ENCODE results near the gene TENM3.

TENM3 gene

DNA sequence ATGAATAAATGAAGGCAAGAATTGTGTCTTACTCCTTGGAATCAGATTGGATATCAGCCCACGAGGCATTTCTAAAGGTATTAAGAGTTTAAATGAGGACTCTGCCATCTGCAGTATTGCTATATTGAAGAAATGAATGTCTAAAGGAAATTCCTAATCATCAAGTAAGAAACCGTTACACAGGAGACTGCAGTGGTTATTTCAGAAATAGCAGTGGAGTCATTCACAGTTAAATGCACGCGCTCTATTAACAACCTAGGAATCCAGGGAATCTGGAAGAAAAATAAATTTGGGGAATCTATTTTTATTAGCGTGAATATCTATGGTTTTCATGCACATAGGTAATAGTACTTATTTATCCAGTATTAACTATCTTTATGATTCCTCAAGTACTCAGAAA is 334.2 kb downstream of the TENM3 start:
- no peak for DNase-seq

DNA sequence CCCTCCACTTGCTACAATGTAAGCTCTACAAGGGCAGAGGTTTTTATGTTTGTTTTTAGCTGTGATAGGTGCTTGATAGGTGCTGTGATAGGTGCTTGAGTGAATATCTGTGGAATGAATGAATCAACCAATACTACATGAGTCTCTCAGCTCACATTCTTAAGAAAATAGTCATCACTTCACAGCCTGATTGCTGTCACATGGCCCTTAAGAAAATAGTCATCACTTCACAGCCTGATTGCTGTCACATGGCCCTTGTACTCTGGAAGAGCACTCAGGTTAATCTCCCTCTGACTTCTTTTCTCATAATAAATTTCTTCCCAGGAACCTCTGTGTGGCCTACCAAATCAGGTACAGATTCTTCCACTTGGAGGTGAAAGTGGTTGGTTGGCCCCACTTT is 335.2 kb downstream of the TENM3 start:
- peak; percentile 68 for DNase-seq

DNA sequence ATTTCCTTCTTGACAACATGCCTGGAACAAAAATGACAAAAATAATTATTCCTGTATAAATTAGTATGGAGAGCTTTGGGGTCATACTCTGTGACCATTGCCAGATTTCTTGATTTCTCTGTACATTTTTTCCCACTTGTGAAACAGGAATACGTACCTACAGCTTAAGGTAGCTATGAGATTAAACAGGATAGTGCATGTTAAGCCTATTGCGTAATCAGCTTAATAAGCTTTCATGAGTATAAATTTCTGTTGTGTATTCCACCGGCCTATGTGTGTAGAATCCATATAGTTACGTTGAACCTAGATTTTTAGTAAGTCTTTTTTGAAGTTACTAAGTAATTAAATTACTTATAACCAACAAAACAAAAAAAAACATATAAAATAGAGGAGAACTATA is 339.0 kb downstream of the TENM3 start:
- DNase-seq = no peak

DNA sequence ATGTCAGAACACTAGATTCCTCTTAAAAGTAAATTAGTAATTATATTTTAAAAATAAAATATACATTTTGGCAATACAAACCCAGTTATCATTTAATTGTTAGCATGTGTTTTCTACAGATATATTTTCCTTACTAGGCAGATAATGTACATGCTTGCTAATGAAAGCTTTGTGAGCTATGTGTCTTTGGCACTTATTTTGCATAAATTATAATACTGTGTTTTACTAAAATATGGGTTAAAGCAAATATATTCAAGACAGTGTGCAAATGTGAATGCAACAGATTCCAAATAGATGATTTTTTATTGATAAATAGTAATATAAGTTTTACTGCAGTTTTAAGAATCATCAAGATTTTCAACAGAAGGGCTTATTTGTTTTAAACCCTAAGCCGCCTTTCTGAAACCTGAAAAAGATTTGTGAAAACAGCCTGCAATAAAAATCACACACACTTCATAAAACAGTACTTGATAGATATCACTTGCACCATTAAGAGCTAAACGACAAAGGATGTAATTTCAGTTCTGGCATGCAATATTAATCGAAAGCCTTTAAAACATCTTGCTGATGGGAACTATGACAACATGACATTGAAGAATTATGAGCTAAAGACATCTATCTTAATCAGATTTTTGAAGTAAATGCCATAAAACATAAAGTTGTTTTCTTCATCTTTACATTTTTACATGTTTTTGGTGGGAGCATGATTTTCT is 340.7 kb downstream of the TENM3 start:
- DNase-seq = no peak

DNA sequence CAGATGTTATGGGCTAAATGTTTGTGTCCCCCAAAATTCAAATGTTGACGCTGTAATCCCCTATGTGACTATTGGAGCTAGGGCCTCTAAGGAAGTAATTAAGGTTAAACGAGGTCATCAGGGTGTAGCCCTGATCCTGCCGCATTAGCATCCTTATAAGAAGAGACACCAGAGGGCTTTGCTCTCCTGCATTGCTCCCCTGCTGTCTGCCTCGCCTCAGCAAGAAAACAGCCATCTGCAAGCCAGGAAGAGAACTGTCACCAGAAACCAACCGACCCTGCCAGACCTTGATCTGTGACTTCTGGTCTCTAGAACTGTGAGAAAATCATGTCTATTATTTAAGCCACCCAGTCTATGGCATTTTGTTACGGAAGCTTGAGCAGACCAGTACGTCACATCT is 342.1 kb downstream of the TENM3 start:
- no peak for DNase-seq

DNA sequence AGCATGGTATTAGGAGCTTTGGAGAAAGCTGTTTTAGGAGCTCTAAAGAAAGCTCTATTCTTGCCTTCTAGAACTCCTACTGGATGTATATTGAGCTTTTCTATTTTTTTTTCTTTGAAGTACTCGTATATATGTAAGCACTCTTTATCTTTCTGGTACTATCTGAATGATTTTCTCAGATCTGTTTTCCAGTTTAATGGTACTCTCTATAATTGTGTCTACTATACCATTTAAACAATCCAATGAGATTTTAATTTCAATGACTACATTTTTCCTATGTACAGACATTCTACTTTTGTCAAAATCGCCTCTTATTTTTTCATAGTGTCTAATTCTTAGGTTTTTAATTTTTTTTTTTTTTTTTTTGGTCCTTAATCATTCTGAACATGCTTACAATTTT is 345.9 kb downstream of the TENM3 start:
- no peak for DNase-seq

DNA sequence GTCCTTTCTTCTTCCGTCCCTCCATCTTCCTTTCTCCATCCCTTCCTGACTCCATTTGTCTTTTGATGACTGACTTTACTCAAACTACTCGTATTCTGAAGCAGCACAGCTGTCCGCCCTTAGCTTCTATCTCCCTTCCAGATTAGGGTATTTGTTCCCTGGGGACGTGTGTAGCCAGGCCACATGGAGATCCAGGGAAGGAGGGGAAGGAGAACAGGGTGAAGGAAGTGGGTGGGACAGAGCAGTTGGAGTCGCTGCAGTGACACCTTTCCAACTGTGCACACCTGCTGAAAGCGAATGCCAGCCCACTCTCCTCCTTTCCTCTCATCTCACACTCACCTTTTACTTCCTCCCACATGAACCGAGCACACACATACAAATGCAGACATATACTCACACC is 350.2 kb downstream of the TENM3 start:
- no peak for DNase-seq

DNA sequence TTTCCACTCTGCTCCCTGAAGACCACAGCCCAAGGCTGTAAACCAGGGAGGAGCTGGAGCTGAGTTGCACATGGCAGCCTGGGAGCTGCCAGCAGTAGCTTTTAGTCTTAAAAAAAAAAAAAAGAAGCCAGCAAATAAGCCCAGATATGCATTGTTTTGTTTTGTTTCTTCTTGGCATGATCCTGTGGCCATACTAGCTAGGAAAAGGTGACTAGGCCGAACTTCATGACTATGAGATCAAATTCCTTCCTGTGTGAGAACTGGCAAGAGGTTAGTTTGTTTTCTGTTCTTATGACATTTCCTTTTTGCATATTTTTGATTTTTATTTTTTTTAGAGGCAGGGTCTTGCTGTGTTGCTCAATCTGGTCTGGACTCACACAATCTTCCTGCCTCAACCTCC is 350.7 kb downstream of the TENM3 start:
- no peak for DNase-seq

DNA sequence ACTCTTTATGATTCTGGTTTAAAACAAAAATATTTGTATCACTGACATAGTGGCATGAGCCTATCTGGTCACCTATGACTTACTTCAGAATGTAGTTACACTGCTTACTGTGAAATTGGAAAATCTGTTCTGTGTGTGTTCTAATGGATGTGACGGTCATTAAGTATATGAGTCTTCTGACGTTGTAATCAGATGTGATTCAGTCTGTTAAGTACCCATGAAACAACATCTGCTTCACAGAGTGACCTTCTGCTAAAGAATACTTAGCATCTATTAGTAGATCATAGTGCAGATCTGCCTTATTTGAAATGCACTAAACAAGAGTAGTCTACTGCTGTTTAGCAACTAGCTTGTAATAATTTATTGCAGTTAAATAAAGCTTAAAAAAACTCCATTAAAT is 356.9 kb downstream of the TENM3 start:
- DNase-seq = peak; percentile 17

DNA sequence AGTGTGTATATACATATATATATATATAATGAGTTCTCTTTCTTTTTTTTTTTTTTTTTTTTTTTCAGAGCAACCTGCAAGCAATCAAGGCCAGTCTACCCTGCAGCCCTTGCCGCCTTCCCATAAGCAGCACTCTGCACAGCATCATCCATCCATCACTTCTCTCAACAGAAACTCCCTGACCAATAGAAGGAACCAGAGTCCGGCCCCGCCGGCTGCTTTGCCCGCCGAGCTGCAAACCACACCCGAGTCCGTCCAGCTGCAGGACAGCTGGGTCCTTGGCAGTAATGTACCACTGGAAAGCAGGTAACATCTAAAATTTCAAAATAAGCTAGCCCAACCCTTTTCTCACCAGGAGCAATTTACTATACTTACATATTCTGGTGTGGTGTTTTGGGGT is 357.7 kb downstream of the TENM3 start:
- DNase-seq = no peak

DNA sequence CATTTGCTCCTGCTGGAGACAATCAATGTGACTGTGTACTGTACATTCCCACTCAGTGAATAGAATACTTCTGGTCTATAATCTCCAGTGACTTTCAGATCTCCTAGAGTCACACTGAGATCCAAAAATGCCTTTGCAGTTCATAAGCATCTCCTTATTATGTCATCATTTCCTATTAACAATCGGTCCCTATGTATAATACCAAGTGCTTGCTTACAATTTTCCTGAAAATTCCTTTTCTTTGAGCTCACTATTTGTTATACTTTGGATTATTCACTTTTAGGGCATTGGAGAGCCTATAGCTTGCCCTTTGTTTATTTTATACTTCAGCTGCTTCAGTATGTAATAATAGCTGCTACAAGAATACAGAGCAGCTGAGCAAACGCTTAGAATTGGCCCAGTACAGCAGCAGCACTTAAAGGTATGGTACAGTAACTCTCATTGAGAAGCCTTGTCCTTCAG is 361.0 kb downstream of the TENM3 start:
- DNase-seq = peak; percentile 74

DNA sequence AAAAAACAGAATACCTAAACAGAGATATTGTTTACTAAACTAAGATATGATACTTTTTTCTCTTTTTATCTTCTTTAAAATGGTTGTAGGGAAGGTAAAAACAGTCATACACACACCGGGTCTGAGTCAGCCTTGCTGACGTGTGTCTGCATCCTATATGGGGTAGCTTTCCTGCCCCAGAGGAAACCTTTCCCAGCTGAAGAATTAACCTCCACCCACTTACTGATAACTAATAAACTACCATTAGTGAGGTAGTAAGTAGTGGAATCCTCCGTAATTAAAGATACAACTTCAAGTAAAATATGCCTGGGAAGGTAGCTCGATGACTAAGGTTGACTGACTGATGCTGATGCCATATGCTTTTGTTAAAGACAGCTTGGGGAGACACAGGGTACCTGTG is 361.8 kb downstream of the TENM3 start:
- DNase-seq = peak; percentile 29

DNA sequence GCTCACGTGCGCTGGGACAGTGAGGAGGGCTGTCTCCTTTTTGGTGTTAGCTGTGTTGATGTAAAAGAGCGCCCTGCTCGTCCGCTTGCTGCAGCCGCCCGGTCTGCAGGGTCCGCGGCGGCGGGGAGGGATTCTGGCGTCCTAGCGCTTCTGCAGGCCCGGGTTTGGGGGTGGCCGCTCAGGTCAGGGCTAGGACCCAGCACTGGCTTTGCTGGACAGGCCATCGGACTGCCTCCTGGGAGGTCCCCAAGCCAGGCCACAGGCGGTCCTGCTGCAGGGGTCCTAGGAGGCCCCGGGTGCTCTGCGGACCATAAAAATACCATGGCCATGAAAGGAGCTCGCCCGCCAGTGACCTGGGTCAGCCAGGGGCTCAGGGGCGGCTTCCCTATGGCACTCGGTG is 365.3 kb downstream of the TENM3 start:
- no peak for DNase-seq

DNA sequence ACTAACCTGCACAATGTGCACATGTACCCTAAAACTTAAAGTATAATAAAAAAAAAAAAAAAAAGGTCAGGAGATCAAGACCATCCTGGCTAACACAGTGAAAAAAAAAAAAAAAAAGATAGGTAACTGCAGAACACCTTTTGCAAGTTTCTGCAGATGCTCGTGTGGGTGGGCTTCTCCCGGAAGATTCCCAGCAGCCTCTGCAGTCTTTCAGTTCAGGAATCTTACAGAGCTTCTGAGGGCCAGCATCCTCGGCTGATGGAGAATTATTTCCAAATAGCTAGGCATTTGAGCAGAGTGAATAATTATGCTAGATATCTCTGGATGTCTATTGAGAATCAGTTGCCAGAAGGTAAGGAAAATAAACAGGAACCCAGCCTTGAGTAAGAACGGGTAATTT is 373.3 kb downstream of the TENM3 start:
- DNase-seq = no peak

DNA sequence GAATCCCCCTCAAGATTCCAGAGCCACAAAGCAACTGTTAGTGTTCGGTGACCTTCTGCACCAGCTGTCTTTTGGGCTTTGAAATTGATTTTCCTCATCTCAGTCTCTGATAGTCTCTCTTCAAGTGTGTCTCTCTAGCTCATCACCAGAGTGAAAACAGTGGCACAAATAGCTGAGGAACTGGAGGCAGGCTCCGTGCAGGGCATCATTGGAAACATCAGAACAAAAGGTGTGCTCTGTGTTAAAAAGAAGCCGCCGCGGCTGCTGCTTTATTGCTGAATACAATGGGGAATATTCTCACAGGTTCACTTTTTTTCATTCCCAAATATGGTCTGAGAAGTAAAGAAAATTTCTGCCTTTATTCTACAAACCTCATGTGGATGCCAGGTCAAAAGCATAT is 376.5 kb downstream of the TENM3 start:
- DNase-seq = no peak

DNA sequence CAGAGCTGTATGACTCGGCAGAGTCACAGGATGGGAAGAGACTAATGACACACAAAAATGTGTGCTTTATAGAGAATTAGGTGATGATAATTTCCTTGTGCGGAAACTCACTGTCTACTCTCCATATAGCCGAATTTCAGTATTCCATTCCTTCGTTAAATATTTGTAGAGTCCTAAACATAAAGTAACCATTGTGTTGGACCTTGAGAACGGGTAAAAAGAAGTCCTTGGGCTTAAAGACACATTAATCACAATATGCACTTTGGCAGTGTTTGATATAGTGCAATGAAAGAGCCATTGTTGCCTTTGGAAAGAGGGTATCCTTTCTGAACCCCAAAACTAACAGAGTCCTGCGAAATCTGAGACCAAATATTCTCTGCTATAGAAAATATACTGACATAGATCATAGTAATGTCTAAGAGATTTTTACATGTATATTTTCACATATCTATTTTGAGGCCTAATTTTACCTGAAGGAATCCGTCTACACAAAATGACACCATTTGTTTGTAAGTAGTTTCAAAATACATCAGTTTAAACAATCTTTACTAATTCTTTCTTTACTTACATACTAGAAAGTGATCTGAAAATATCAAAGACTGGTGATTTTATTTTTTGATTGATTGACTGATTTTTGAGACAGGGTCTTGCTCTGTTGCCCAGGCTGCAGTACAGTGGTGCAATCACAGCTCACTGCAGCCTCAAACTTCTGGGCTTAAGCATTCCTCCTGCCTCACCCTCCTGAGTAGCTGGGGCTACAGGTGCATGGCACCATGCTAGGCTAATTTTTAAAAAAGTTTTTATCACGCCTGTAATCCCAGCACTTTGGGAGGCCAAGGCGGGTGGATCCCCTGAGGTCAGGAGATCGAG is 377.1 kb downstream of the TENM3 start:
- DNase-seq = no peak

DNA sequence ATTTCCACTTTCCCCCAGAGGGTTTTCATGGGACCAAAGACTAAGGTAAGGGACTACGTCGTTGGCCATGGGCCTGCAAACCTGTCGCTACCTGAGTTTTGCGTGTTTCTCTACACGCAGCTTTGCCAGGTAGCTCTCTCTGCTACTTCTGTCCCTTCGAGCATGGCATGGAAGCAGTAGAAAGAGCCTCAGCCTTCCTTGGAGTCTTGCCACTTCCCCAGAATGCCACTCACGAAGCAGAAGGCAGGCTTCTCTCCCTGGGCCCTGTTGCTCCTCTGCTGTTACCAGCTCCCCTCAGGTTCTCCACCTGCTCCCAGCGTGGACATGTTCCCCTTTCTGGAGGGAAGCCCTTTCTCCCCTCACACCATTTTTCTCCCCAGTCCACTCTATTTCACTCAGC is 381.1 kb downstream of the TENM3 start:
- no peak for DNase-seq

DNA sequence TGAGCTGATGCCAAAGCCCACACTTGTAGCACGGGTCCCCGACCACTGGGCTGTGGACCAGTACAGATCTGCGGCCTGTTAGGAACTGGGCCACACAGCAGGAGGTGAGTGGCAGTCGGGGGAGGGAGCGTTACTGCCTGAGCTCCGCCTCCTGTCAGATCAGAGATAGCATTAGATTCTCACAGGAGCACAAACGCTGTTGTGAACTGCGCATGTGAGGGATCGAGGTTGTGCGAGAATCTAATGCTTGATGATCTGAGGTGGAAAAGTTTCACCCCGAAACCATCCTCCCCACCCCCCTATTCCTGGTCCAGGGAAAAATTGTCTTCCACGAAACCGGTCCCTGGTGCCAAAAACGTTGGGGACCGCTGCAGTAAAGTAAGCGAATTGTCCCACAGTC is 382.0 kb downstream of the TENM3 start:
- no peak for DNase-seq

DNA sequence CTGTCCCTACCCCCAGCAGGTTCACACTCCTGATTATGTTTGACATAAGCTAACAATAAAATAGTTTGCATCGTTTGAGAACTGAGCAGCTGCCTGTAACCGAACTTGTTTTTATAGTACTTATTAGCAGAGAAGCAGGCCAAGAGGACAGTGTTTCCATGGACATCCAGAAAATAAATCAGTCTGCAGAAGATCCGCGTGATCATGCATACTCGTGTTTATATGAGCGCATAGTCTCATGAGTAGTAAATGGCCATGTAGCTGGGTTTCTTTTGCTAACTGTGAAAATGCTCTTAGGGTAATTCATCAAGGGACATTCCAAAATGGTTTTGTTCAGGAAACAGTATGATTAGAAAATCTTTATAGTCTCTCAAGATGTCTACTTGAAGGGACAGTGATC is 384.8 kb downstream of the TENM3 start:
- no peak for DNase-seq

DNA sequence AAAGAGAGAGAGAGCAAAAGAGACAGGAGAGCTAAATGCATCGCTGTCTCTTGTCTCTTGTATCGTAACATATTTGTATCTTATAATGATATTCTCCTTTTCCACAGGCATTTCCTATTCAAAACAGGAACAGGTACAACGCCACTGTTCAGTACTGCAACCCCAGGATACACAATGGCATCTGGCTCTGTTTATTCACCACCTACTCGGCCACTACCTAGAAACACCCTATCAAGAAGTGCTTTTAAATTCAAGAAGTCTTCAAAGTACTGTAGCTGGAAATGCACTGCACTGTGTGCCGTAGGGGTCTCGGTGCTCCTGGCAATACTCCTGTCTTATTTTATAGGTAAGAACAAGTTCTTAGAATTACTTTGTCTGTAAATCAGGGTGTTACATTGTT is 385.3 kb downstream of the TENM3 start:
- no peak for DNase-seq

DNA sequence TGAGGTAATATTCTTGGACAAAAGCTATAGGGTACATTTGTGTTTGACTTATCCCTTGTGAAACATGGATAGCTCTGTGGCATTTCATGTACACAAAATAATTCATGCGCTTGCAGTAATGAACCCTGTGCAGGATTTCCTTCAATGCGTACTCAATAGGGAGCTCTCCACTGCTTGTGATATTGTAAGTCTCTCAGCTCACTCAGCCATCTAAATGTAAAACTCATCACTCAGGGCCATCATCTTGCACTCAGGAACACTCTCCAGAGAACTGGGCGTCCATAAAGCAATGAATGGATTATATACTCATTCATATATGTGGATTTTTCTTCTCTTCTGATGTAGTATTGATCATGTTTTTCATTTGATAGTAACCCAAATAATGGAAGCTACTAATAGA is 385.9 kb downstream of the TENM3 start:
- DNase-seq = no peak

DNA sequence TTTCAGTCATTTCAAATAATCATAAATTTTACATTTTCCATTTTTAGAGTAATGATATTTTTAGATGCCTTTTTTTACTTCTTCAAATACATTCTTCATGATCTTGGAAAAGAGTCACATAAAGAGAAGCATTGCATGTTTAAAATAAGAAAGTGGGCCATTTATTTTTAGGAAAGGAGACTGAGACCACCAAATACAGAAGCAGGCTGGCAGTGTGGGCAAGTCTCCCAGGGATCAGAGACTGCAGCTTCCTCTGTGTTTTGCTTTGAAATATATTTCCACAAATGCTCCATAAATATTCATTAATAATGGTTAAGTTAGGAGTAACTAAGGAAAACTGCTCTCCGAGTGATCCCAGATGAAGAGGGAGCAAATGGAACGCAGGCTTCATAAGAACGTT is 397.3 kb downstream of the TENM3 start:
- no peak for DNase-seq

DNA sequence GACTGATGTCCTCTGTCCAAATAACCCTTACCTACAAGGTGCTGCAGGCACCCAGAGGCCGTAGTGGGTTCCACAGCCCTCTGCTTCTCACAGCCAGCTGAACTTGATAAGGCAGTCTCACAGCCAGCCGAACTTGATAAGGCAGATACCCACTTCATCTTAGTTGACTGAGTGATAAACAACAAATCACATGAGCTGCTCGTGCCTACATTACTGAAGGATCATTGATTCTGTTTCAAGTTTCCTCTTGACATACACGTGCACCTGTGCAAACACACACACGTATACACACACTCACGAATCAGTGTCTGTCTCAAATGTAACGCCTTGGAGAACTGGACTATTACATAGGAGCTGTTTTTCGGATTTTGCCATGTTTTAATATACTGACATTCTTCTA is 397.7 kb downstream of the TENM3 start:
- DNase-seq = no peak

DNA sequence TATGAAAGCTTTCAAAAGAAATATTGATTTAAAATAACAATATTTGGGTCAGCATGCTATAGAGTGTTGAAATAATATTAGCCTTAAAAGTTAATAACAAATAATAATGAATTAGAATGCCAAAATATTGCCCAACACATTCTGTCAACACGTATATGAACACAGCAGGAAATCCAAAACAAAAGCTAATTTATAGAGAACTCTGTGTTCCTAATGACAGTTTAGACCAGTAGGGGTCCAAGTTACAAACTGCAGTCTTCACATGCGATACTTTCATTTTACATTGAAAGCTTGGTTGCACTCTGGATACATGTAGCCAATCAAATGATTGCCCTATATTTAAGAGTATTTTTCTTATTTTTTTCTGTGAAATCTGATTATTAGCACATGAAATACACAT is 399.6 kb downstream of the TENM3 start:
- DNase-seq = peak; percentile 23
